IPS DF 6.9 (cell line): ENCODE measurements around the gene FBXO8.
"Not testable (repeated sequence)": the region's sequence is repeated elsewhere in the genome, so short reads cannot be mapped to it uniquely, and the experiment has no call there.

Experiments used
- DNase-seq: peaks from one replicate; pipeline ENCODE4 v3.0.0-alpha.2; 2013; ENCODE audit warnings: low read depth, low spot score
- H3K27ac ChIP-seq: one replicate; pipeline ENCODE4 v1.5.1; 2013; ENCODE audit warnings: low read length, control low read depth
- H3K27me3 ChIP-seq: 2 replicates; pipeline ENCODE4 v1.6.1; 2013; ENCODE audit warnings: mild to moderate bottlenecking, low read length; ENCODE audit not compliant: control insufficient read depth, insufficient read depth
- H3K36me3 ChIP-seq: 2 replicates; pipeline ENCODE4 v1.6.1; 2013; ENCODE audit warnings: low read length; ENCODE audit not compliant: control insufficient read depth, insufficient read depth
- H3K4me1 ChIP-seq: 2 replicates; pipeline ENCODE4 v1.6.1; 2013; ENCODE audit warnings: low read length; ENCODE audit not compliant: control insufficient read depth, insufficient read depth
- H3K4me3 ChIP-seq: 2 replicates; pipeline ENCODE4 v1.5.1; 2013; ENCODE audit warnings: mild to moderate bottlenecking, low read length
- H3K9me3 ChIP-seq: 2 replicates; pipeline ENCODE4 v1.6.1; 2013; ENCODE audit warnings: low read length, inconsistent platforms; ENCODE audit not compliant: control insufficient read depth, insufficient read depth
- WGBS: extraction: QIAGEN DNeasy Blood & Tissue Kit; methylation state at CpG from one replicate; pipeline ENCODE4 v1.1.7; 2013; ENCODE audit warnings: mixed read lengths, missing lambda C conversion rate; ENCODE audit not compliant: insufficient read length, insufficient coverage; 5-methylcytosine and 5-hydroxymethylcytosine counted together

The FBXO8 gene

GRCh38 chr4:174266416-174266815 lies 17.1 kb downstream of the FBXO8 start:
- Histone ChIP-seq H3K36me3 (no peaks in the 10 kb centered on the region), H3K4me1 (no peaks in the 10 kb centered on the region), H3K4me3 (no peak overlapping the region), H3K27me3 (no peaks in the 10 kb centered on the region), H3K27ac (no peak overlapping the region), H3K9me3 (no peaks in the 10 kb centered on the region; the same call in 1 of the 2 replicates)
- WGBS: no CpG with 5 or more reads among the region's 2 CpGs
- no peak for DNase-seq

GRCh38 chr4:174265916-174266315 lies 17.6 kb downstream of the FBXO8 start:
- H3K9me3 ChIP-seq: no peaks in the 10 kb centered on the region; the same call in 1 of the 2 replicates
- no peaks in the 10 kb centered on the region for H3K4me1 ChIP-seq
- no peak for DNase-seq
- no peak overlapping the region for H3K27ac ChIP-seq
- WGBS: no CpG with 5 or more reads among the region's 2 CpGs
- H3K36me3 ChIP-seq: no peaks in the 10 kb centered on the region
- H3K27me3 ChIP-seq: no peaks in the 10 kb centered on the region
- no peak overlapping the region for H3K4me3 ChIP-seq

- Histone ChIP-seq H3K4me3 (no peak overlapping the region), H3K4me1 (no peaks in the 10 kb centered on the region), H3K27me3 (no peaks in the 10 kb centered on the region), H3K36me3 (no peaks in the 10 kb centered on the region), H3K9me3 (no peaks in the 10 kb centered on the region; the same call in 1 of the 2 replicates), H3K27ac (no peak overlapping the region)
- WGBS: no CpG with 5 or more reads among the region's 3 CpGs
- DNase-seq: no peak
Observed at GRCh38 chr4:174263445-174263736, 20.1 kb downstream of the FBXO8 start.

GRCh38 chr4:174262624-174263444 lies 20.6 kb downstream of the FBXO8 start:
- WGBS: no CpG with 5 or more reads among the region's 6 CpGs

GRCh38 chr4:174261432-174261831 lies 22.0 kb downstream of the FBXO8 start:
- H3K36me3 ChIP-seq, H3K27ac ChIP-seq, H3K9me3 ChIP-seq, DNase-seq, H3K27me3 ChIP-seq, H3K4me3 ChIP-seq, H3K4me1 ChIP-seq: not testable (repeated sequence)
- WGBS: no CpG with 5 or more reads among the region's 1 CpG

More at GRCh38 chr4:174262624-174263444, 20.6 kb downstream of the FBXO8 start:
- Histone ChIP-seq H3K9me3 (no peaks in the 10 kb centered on the region; the same call in 1 of the 2 replicates), H3K4me1 (no peaks in the 10 kb centered on the region), H3K36me3 (no peaks in the 10 kb centered on the region), H3K4me3 (no peak overlapping the region), H3K27ac (no peak overlapping the region), H3K27me3 (no peaks in the 10 kb centered on the region)
- no peak for DNase-seq

- Histone ChIP-seq H3K27ac (no peak overlapping the region), H3K27me3 (no peaks in the 10 kb centered on the region), H3K36me3 (no peaks in the 10 kb centered on the region), H3K4me1 (no peaks in the 10 kb centered on the region), H3K9me3 (no peaks in the 10 kb centered on the region), H3K4me3 (no peak overlapping the region)
- no CpG with 5 or more reads among the region's 3 CpGs for WGBS
- no peak for DNase-seq
Observed at GRCh38 chr4:174260099-174260498, 23.4 kb downstream of the FBXO8 start.

GRCh38 chr4:174259580-174259979 lies 23.9 kb downstream of the FBXO8 start:
- Histone ChIP-seq H3K4me1 (no peaks in the 10 kb centered on the region), H3K27ac (no peak overlapping the region), H3K9me3 (no peaks in the 10 kb centered on the region), H3K36me3 (no peaks in the 10 kb centered on the region), H3K27me3 (no peaks in the 10 kb centered on the region), H3K4me3 (no peak overlapping the region)
- DNase-seq: no peak

GRCh38 chr4:174256277-174256713 lies 27.2 kb downstream of the FBXO8 start:
- Histone ChIP-seq H3K27ac (no peak overlapping the region), H3K27me3 (no peaks in the 10 kb centered on the region), H3K36me3 (no peaks in the 10 kb centered on the region), H3K4me1 (no peaks in the 10 kb centered on the region), H3K4me3 (no peak overlapping the region), H3K9me3 (no peaks in the 10 kb centered on the region)
- no peak for DNase-seq
- 100% methylated on average over 1 of the region's 1 CpG for WGBS

- no peaks in the 10 kb centered on the region for H3K4me1 ChIP-seq
- H3K27me3 ChIP-seq: no peaks in the 10 kb centered on the region
- H3K4me3 ChIP-seq: no peak overlapping the region
- H3K27ac ChIP-seq: no peak overlapping the region
- WGBS: no CpG with 5 or more reads among the region's 5 CpGs
- H3K9me3 ChIP-seq: no peaks in the 10 kb centered on the region
- H3K36me3 ChIP-seq: no peaks in the 10 kb centered on the region
- DNase-seq: no peak
Observed at GRCh38 chr4:174255786-174256185, 27.7 kb downstream of the FBXO8 start.

GRCh38 chr4:174255374-174255773 lies 28.1 kb downstream of the FBXO8 start:
- Histone ChIP-seq H3K27ac (no peak overlapping the region), H3K4me1 (no peaks in the 10 kb centered on the region)
- no CpG with 5 or more reads among the region's 1 CpG for WGBS

GRCh38 chr4:174254613-174255012 lies 28.9 kb downstream of the FBXO8 start:
- Histone ChIP-seq H3K27ac (no peak overlapping the region), H3K4me1 (no peaks in the 10 kb centered on the region), H3K36me3 (no peaks in the 10 kb centered on the region), H3K9me3 (no peaks in the 10 kb centered on the region), H3K27me3 (no peaks in the 10 kb centered on the region), H3K4me3 (no peak overlapping the region)
- DNase-seq: no peak
- WGBS: no CpG with 5 or more reads among the region's 1 CpG

More at GRCh38 chr4:174255374-174255773, 28.1 kb downstream of the FBXO8 start:
- no peaks in the 10 kb centered on the region for H3K9me3 ChIP-seq
- H3K27me3 ChIP-seq: no peaks in the 10 kb centered on the region
- no peaks in the 10 kb centered on the region for H3K36me3 ChIP-seq
- no peak for DNase-seq
- H3K4me3 ChIP-seq: no peak overlapping the region
